Aorta (tissue), 5 donors: ENCODE data around the gene PRRC2C. TPM values are rescaled to one million over a fixed set of nuclear protein-coding genes. Genes with fewer than 3 reads are reported as not detected.

Experiments
- ATAC-seq: fragments of 200-7000 bp; cut with Tn5 transposase; one replicate; pipeline ENCODE4 v1.9.1; 2022; ENCODE audit warnings: moderate library complexity; ENCODE audit not compliant: low FRiP score
- DNase-seq, 2 donors: peaks; one replicate each; pipeline ENCODE4 v3.0.0-alpha.2; 2020
- H3K27ac ChIP-seq, 2 donors: one replicate each; pipeline ENCODE4 v1.5.1; 2013; ENCODE audit warnings: low read length in 2 of 2, mild to moderate bottlenecking in 2 of 2, moderate library complexity in 2 of 2, control low read depth in 1 of 2, inconsistent platforms in 1 of 2, low read depth in 1 of 2
- H3K27me3 ChIP-seq, 2 donors: one replicate each; pipeline ENCODE4 v1.6.1; 2013; ENCODE audit warnings: control low read depth in 1 of 2, low read length in 1 of 2, mild to moderate bottlenecking in 1 of 2, moderate library complexity in 1 of 2; ENCODE audit not compliant: insufficient read depth in 2 of 2, control insufficient read depth in 1 of 2
- H3K36me3 ChIP-seq, 2 donors: one replicate each; pipeline ENCODE4 v1.6.1; 2013; ENCODE audit warnings: control low read depth in 1 of 2, low read length in 1 of 2, mild to moderate bottlenecking in 1 of 2; ENCODE audit not compliant: insufficient read depth in 2 of 2, control insufficient read depth in 1 of 2
- H3K4me1 ChIP-seq, 2 donors: one replicate each; pipeline ENCODE4 v1.6.1; 2013; ENCODE audit warnings: low read length in 2 of 2, control low read depth in 1 of 2, mild to moderate bottlenecking in 1 of 2, moderate library complexity in 1 of 2; ENCODE audit not compliant: insufficient read depth in 2 of 2, control insufficient read depth in 1 of 2
- H3K4me3 ChIP-seq, 2 donors: one replicate each; pipeline ENCODE4 v1.5.1; 2013; ENCODE audit warnings: low read length in 2 of 2, control low read depth in 1 of 2, mild to moderate bottlenecking in 1 of 2
- H3K9me3 ChIP-seq: one replicate; pipeline ENCODE4 v1.6.1; 2013; ENCODE audit warnings: mild to moderate bottlenecking, low read length; ENCODE audit not compliant: control insufficient read depth
- WGBS, 2 donors: extraction: QIAGEN DNeasy Blood & Tissue Kit; methylation state at CpG; one replicate each; pipeline ENCODE4 v1.1.7; 2013; 5-methylcytosine and 5-hydroxymethylcytosine counted together
- intact Hi-C, 2 donors: fragments of 100-400 bp; cut with DNase I; formaldehyde crosslinking; loops; one replicate each; pipeline versions ENCODE4 v1.14.2 to v1.15.0; 2022
- polyA plus RNA-seq, 2 donors: library from polyadenylated mRNA; stranded (reverse); fragments of 200-250 nt; gene quantifications; one replicate each; pipeline ENCODE4 v1.2.3, GENCODE V29; 2013
- total RNA-seq, 2 donors: library from RNA; stranded (reverse); fragmentation: NEBNext Ultra II Directional; extraction: Animal tissue kit (Norgen Biotek cat#: 25700); gene quantifications; one replicate each; pipeline ENCODE4 v1.2.1, GENCODE V29; 2021
- donor health status: healthy with polysubstance abuse.
- donor health status: Bipolar disorder and iron deficiency.
- donor health status: DM: no; HTN: no; CAD: no.
- donor health status: DM: no; HTN: no; CAD: no.
- donor health status: DM: yes; HTN: yes; CAD: no.

Gene PRRC2C
- total and polyA plus RNA-seq, 4 donors: 19.2 to 193 (median 175) TPM

DNA sequence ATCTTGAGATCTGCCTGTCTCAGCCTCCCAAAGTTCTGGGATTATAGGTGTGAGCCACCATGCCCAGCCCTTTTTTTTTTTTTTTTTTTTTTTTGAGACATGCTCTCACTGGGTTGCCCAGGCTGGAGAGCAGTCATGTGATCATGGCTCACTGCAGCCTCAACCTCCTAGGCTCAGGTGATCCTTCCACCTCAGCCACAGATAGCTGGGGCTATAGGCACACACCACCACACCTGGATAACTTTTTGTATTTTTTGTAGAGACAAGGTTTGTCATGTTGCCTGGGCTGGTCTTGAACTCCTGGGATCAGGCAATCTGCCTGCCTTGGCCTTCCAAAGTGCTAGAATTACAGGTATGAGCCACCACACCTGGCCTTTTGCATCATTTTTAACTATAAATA, 17.7 kb upstream of the PRRC2C start:
- no peaks in the 10 kb centered on the region for H3K4me1 ChIP-seq
- intact Hi-C loops: no loop called here
- no peak for ATAC-seq
- H3K4me3 ChIP-seq: no peak overlapping the region
- H3K27ac ChIP-seq: no peak overlapping the region
- H3K27me3 ChIP-seq: no peaks in the 10 kb centered on the region
- H3K9me3 ChIP-seq: no peaks in the 10 kb centered on the region
- no peaks in the 10 kb centered on the region for H3K36me3 ChIP-seq
- no peak for DNase-seq

DNA sequence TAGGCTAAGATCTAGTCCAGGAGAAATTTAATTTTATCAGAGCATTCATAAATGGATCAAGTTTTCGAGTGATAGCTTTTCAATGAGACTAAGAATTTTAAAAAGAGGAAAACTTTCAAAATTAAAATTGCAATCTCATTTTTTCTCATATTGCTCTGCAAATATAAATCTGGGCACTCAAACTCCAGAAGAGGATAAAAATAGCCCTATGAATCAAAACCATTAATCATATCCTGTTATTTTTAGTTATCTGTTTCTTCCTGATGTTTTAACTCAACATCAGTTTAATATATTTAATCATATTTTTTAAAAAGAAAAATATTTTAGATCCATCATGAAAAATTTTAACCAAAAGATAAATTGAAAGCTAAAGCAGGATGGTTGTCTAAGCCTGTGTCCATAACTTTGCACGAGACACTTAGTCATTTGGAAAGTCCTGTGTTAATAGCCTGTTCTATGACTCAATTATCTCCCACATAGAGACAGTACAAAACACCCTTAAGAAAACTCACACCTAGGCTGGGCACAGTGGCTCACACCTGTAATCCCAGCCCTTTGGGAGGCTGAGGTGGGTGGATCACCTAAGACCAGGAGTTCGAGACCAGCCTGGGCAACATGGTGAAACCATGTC, 17.1 kb upstream of the PRRC2C start:
- DNase-seq: no peak
- intact Hi-C loops: no loop called here
- Histone ChIP-seq H3K27me3 (no peaks in the 10 kb centered on the region), H3K36me3 (no peaks in the 10 kb centered on the region), H3K9me3 (no peaks in the 10 kb centered on the region), H3K27ac (peak overlapping the region in 1 of 2 donors; percentile 19), H3K4me3 (no peak overlapping the region), H3K4me1 (no peaks in the 10 kb centered on the region)
- ATAC-seq: no peak
- WGBS, 2 donors: 24 to 32% methylated on average over 3 of the region's 3 CpGs

DNA sequence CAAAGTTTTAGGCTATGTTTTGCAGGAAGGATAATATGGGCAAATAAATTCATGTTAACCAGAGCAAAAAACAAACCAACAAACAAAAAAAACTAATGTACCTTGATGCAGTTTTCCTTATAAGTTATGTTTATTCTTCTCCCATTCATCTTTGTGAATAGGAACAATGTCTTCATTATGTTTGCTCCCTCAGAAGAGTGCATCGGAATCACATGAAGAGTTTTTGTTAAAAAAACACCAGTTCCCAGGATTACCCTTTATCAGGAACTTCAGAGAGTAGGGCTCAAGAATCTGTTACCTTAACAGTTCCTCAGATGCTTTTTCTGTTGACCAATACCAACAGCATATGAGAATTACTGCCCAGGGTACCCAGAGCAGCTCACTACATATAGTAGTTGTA, 14.6 kb upstream of the PRRC2C start:
- H3K4me3 ChIP-seq: no peak overlapping the region
- no peaks in the 10 kb centered on the region for H3K36me3 ChIP-seq
- H3K4me1 ChIP-seq: no peaks in the 10 kb centered on the region
- intact Hi-C loops: no loop called here
- no peak for ATAC-seq
- WGBS, 2 donors: 91 to 92% methylated on average over 1 of the region's 1 CpG
- H3K27me3 ChIP-seq: no peaks in the 10 kb centered on the region
- DNase-seq: no peak
- no peaks in the 10 kb centered on the region for H3K9me3 ChIP-seq
- no peak overlapping the region for H3K27ac ChIP-seq

DNA sequence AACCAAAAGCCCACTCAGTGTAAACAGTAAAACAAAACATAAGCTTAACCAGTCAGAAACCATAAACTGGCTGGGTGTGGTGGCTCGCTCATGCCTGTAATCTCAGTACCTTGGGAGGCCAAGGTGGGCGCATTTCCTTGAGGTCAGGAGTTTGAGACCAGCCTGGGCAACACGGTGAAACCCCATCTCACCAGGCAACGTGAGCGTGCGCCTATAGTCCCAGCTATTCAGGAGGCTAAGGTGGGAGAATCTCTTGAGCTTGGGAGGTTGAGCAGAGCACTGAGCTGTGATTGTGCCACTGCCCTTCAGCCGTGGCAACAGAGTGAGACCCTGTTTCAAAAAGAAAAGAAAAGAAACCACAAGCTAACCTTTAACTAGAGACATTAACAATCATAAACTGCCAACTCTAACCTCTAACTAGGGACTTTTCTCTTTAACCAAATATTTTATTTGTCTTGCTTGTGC, 13.1 kb upstream of the PRRC2C start:
- ATAC-seq (no peak), DNase-seq (no peak)
- H3K9me3 ChIP-seq: no peaks in the 10 kb centered on the region
- H3K27me3 ChIP-seq: no peaks in the 10 kb centered on the region
- H3K27ac ChIP-seq: no peak overlapping the region
- H3K4me3 ChIP-seq: no peak overlapping the region
- WGBS, 2 donors: 96 to 97% methylated on average over 7 of the region's 7 CpGs
- intact Hi-C loops: no loop called here
- H3K36me3 ChIP-seq: no peaks in the 10 kb centered on the region
- no peaks in the 10 kb centered on the region for H3K4me1 ChIP-seq

DNA sequence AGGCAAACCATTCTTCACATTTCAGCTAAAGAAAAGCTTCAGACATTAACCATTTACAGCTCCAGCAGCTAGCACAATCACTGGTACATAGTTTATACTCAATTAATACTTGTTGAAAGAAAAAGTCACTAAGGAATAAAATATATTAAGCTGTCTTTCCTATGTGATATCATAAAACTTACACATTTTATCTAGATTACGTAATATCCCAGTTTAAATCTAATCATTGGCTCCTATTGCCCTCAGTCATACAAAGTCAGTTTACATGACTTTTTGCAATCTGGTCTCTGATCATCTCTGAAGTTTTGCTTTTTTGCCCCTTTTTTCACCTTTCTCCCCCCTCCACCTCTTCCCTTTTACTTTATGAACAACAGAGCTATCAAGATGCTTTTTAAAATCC, 8.5 kb upstream of the PRRC2C start:
- intact Hi-C loops: no loop called here
- Histone ChIP-seq H3K4me1 (no peaks in the 10 kb centered on the region), H3K27ac (no peak overlapping the region), H3K4me3 (no peak overlapping the region), H3K27me3 (no peaks in the 10 kb centered on the region), H3K9me3 (no peaks in the 10 kb centered on the region), H3K36me3 (no peaks in the 10 kb centered on the region)
- 61 to 77% methylated on average over 1 of the region's 1 CpG for whole genome bisulfite sequencing, 2 donors
- DNase-seq (no peak), ATAC-seq (no peak)

DNA sequence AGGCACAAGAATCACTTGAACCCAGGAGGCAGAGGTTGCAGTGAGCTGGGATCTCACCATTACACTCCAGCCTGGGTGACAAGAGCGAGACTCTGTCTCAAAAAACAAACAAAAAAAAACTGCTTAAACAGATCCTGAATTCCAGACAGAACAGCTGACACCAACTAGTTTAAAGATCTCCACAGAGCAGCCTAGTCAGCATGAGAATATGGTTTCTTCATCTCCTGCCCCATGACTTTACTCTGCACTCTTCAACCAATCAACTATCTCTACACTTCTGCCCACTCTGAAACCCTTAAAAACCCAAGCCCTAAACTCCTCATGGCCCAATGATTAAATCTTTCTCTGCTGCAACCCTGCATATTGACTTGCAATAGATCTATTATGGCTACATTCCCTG, 7.5 kb upstream of the PRRC2C start:
- Histone ChIP-seq H3K36me3 (no peaks in the 10 kb centered on the region), H3K27ac (no peak overlapping the region), H3K27me3 (no peaks in the 10 kb centered on the region), H3K9me3 (no peaks in the 10 kb centered on the region), H3K4me3 (no peak overlapping the region), H3K4me1 (no peaks in the 10 kb centered on the region)
- intact Hi-C loops: no loop called here
- WGBS, 2 donors: 97 to 100% methylated on average over 1 of the region's 1 CpG
- DNase-seq: no peak
- no peak for ATAC-seq

DNA sequence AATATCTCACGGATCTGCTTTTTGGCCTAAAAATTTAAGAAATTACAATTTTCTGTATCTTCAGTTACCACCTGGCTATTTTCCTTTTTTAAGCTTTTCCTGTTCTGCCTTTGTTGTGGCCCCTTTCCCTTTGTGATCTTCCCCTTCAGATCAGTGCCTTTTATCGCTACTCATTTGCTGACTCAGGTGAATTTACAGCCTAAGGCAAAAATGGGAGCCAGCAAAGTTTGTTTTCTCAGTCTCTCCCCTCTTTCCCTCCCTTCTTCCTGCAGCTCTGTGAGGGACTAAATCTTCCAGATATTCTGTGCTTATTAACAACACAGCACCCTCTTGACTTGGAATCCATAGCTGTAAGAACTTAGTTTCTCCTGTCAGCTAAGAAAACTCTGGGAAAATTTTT, 5.3 kb upstream of the PRRC2C start:
- no peaks in the 10 kb centered on the region for H3K27me3 ChIP-seq
- no peak for ATAC-seq
- DNase-seq: no peak
- H3K9me3 ChIP-seq: no peaks in the 10 kb centered on the region
- 67 to 79% methylated on average over 2 of the region's 2 CpGs for WGBS, 2 donors
- no peaks in the 10 kb centered on the region for H3K4me1 ChIP-seq
- intact Hi-C loops: no loop called here
- H3K27ac ChIP-seq: no peak overlapping the region
- no peaks in the 10 kb centered on the region for H3K36me3 ChIP-seq
- no peak overlapping the region for H3K4me3 ChIP-seq

DNA sequence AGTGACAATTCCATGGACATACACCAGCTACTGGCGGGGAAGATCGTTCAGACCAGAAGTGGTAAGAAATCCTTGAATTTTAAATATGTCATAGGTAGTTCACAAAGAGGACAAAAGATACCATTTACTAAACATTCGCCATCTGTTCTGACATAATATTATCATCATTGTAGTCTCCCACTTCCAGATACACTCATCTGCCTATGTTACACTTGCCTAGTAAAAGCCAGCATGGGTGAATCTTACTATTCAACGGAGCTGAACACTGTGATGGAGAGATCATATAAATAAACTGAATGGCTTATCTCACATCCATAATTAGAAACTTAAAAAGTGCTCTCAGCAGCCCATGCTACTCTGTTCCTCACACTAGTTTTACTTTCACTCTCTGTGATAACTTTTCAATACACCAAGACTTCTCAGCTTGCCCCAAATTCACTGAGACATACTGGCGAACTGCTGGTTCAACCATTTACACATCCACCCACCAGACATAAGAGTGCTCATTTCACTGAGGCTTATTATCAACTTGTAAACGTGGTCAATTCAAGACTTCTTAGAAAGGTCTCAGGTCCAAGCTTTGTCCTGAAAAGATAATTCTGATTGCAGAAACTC, 463 bp upstream of the PRRC2C start:
- H3K27me3 ChIP-seq: no peaks in the 10 kb centered on the region
- intact Hi-C loops: no loop called here
- H3K4me3 ChIP-seq: peak overlapping the region; percentile 60 to 71
- ATAC-seq (peak; percentile 69), DNase-seq (no peak)
- H3K36me3 ChIP-seq: no peaks in the 10 kb centered on the region
- peak overlapping the region; percentile 21 to 62 for H3K27ac ChIP-seq
- H3K4me1 ChIP-seq: no peaks in the 10 kb centered on the region
- no peaks in the 10 kb centered on the region for H3K9me3 ChIP-seq
- 23 to 26% methylated on average over 6 of the region's 6 CpGs for WGBS, 2 donors

DNA sequence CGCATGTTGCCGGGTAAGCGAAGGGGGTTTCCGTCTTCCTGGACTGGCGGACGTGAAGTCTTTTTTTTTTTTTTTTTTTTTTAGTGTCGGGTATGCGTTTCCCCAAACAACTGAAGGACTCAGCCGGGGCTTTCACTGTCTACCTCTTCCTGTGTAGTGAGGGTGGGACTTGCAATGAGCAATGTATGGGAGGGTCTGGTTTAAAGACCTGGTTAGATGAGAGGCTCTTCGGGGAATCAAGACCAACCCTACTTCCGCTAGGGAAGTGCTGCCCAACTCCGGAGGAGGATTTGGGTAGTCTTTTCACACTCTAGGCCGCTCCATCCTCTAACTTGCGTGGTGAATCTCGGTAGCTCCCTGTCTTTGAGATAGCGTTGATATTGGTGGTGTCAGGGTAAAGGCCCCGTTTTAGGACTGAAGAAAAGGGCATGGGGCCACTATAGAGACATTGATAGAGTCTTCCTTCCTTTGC, 754 bp downstream of the PRRC2C start:
- H3K27ac ChIP-seq: peak overlapping the region; percentile 84 to 88
- no peaks in the 10 kb centered on the region for H3K36me3 ChIP-seq
- 0% methylated on average over 17 of the region's 17 CpGs for WGBS, 2 donors
- peak overlapping the region; percentile 67 to 74 for H3K4me3 ChIP-seq
- intact Hi-C loops: no loop called here
- no peaks in the 10 kb centered on the region for H3K4me1 ChIP-seq
- ATAC-seq (peak; percentile 59), DNase-seq (no peak)
- H3K27me3 ChIP-seq: no peaks in the 10 kb centered on the region
- H3K9me3 ChIP-seq: no peaks in the 10 kb centered on the region
